ENCODE data around the gene MBD6.

DNA sequence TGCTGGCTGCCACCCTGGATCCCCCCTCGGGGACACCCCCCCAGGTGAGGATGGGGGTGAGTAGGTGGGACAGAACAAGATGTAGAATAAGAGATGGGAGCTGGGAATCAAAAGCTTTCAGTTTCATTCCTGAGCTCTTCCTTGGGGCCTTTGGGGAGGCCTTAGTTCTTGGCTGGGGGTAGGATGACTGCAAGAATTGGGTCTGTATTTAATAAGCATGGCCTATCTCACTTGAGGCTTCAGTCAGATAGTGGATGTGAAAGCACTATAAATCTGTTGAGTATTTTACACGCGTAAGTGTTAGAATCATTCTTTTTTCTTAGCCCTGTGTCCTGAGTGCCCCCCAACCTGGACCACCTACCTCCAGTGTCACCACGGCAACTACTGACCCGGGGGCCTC, 4.6 kb downstream of the MBD6 start:
- no peak for TF ChIP-seq POLR2A (IDR thresholded peaks at IDR 0.05)
- TF ChIP-seq, protein P1, sequence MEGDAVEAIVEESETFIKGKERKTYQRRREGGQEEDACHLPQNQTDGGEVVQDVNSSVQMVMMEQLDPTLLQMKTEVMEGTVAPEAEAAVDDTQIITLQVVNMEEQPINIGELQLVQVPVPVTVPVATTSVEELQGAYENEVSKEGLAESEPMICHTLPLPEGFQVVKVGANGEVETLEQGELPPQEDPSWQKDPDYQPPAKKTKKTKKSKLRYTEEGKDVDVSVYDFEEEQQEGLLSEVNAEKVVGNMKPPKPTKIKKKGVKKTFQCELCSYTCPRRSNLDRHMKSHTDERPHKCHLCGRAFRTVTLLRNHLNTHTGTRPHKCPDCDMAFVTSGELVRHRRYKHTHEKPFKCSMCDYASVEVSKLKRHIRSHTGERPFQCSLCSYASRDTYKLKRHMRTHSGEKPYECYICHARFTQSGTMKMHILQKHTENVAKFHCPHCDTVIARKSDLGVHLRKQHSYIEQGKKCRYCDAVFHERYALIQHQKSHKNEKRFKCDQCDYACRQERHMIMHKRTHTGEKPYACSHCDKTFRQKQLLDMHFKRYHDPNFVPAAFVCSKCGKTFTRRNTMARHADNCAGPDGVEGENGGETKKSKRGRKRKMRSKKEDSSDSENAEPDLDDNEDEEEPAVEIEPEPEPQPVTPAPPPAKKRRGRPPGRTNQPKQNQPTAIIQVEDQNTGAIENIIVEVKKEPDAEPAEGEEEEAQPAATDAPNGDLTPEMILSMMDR (IDR thresholded peaks at IDR 0.05) = no peak

Data from uterus (tissue), 2 donors.